Caco-2 (cell line): ENCODE data around the gene SLC27A4. TPM values are rescaled to one million over a fixed set of nuclear protein-coding genes. Genes with fewer than 3 reads are reported as not detected.
A peak's percentile ranks its signal among the peaks of the same experiment; 100 is the strongest.

Experiments used
- BruUV-seq: library from RNA; stranded (reverse); fragments of 400-500 nt; replicated peaks from 2 replicates; lab custom pipeline; 2021; lab: Mats Ljungman, UMichigan
- CTCF ChIA-PET: fragments of 300-600 bp; sonication (Branson Sonifier 250); formaldehyde crosslinking; loops from one replicate; lab custom pipeline; 2022; ENCODE audit warnings: antibody characterized with exemption; lab: Charles Lee
- POLR2A ChIA-PET: fragments of 300-600 bp; sonication (Branson Sonifier 250); formaldehyde crosslinking; loops from one replicate; lab custom pipeline; 2022; ENCODE audit warnings: antibody characterized with exemption; lab: Charles Lee
- DNase-seq, 2 experiments: peaks; one replicate each; pipeline versions ENCODE4 v3.0.0 to v3.0.0-alpha.2; 2020 to 2022
- H3K27me3 ChIP-seq: replicated peaks from 2 replicates; pipeline ENCODE4 v1.6.0; 2011; ENCODE audit warnings: low read length; ENCODE audit not compliant: control insufficient read depth, insufficient read depth
- H3K36me3 ChIP-seq: 2 replicates; pipeline ENCODE4 v1.5.1; 2011; ENCODE audit warnings: low read length; ENCODE audit not compliant: control insufficient read depth, insufficient read depth
- H3K4me1 ChIP-seq: fragments of 250-450 bp; sonication (Bioruptor Pico); 2 replicates; pipeline ENCODE4 v1.5.1; 2020; ENCODE audit warnings: mild to moderate bottlenecking
- H3K4me3 ChIP-seq: 2 replicates; pipeline ENCODE4 v1.5.1; 2011; ENCODE audit warnings: low read depth, mild to moderate bottlenecking, control low read depth, low read length
- H3K9me3 ChIP-seq: fragments of 250-450 bp; sonication (Bioruptor Pico); 2 replicates; pipeline ENCODE4 v1.5.1; 2020; ENCODE audit warnings: mild to moderate bottlenecking, moderate library complexity
- H3K27ac Mint-ChIP-seq: one replicate; pipeline ENCODE4 v1.8.0; 2022; ENCODE audit warnings: mixed read lengths; ENCODE audit not compliant: unreplicated experiment
- H3K27me3 Mint-ChIP-seq: one replicate; pipeline ENCODE4 v1.8.0; 2022; ENCODE audit warnings: mixed read lengths; ENCODE audit not compliant: insufficient read depth, unreplicated experiment
- H3K36me3 Mint-ChIP-seq: one replicate; pipeline ENCODE4 v1.8.0; 2022; ENCODE audit warnings: mild to moderate bottlenecking, mixed read lengths; ENCODE audit not compliant: insufficient read depth, unreplicated experiment
- H3K4me1 Mint-ChIP-seq: one replicate; pipeline ENCODE4 v1.8.0; 2022; ENCODE audit warnings: low read depth, mixed read lengths; ENCODE audit not compliant: unreplicated experiment
- H3K4me3 Mint-ChIP-seq: one replicate; pipeline ENCODE4 v1.8.0; 2022; ENCODE audit warnings: mild to moderate bottlenecking, moderate library complexity, mixed read lengths; ENCODE audit not compliant: unreplicated experiment
- H3K9me3 Mint-ChIP-seq: one replicate; pipeline ENCODE4 v1.8.0; 2022; ENCODE audit warnings: mixed read lengths; ENCODE audit not compliant: unreplicated experiment
- CTCF ChIP-seq, 2 experiments: fragments of 200-600 bp in 1 of 2; IDR thresholded peaks; 1 replicate in 1 of 2; 2 replicates in 1 of 2; pipeline versions ENCODE4 v1.5.1 to v1.8.0; 2011 to 2022; ENCODE audit warnings: antibody characterized with exemption in 1 of 2, control low read depth in 1 of 2, inconsistent platforms in 1 of 2, low read depth in 1 of 2, low read length in 1 of 2, mild to moderate bottlenecking in 1 of 2, moderate library complexity in 1 of 2; ENCODE audit not compliant: insufficient read depth in 1 of 2, severe bottlenecking in 1 of 2, unreplicated experiment in 1 of 2
- intact Hi-C: fragments of 100-400 bp; cut with micrococcal nuclease; formaldehyde crosslinking; loops from one replicate; pipeline ENCODE4 v1.10.0; 2022; ENCODE audit not compliant: unreplicated experiment
- total RNA-seq: library from RNA; stranded (reverse); gene quantifications from 2 replicates; pipeline ENCODE4 v1.2.3, GENCODE V29; 2022

SLC27A4 gene
- total RNA-seq, 1 experiment from 2014 or later, result 22.8 TPM

GRCh38 chr9:128360826-128361225, 20.5 kb downstream of the SLC27A4 start:
- BruUV-seq, result no TSS peak

DNA sequence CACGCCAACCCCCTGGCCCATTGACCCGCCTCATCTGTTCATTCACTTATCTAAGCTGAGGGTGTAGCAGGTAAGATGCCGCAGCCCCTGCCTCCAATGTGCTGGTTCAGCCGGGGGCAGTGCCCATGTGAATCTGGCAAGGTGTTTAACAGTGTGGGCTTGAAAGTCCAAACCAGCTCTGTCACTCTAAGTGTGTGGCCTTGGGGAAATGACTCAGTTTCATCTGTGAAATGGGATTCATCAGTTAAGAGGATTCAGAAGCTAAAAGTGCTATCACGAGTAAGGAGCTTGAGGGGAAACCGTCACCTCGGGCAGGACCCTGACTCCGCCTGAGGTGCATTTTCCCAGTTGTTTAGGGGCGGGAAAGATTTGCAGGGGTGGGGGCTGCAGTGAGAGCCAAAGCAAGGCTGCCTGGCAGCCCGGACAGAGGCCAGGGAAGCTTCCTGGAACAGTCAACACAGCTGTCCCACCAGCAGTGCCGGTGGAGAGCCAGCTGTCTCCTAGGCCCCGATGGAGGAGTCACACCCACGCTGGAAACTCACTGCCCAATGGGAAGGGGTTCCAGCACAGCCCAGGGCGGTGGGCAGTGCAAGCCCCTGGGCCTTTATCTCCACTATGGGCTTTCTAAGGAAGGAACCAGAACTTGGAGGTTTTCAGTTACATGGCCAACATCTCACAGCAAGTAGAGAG, 21.1 kb downstream of the SLC27A4 start:
- Histone ChIP-seq H3K36me3 (no peaks in the 10 kb centered on the region), H3K4me3 (no peak overlapping the region), H3K27me3 (no peaks in the 10 kb centered on the region), H3K9me3 (no peaks in the 10 kb centered on the region), H3K4me1 (peaks cover 8% of the 10 kb centered on the region; the same call in 1 of the 2 replicates)
- ChIA-PET POLR2A (interaction anchor here (1.5 kb wide), 1 partner anchor 10 kb away, joined by 11 read pairs; the partner anchor contains the start of gene URM1), CTCF (interaction anchor here (0.5 to 2.3 kb wide), 15 partner anchors 9 to 497 kb away, joined by 3 to 31 read pairs (median 5); partner anchors contain the start of genes CERCAM and URM1)
- DNase-seq, result no peak
- H3K36me3 Mint-ChIP-seq, result peaks cover 17% of the 10 kb centered on the region
- no TSS peak for BruUV-seq
- H3K27ac Mint-ChIP-seq, result peak overlapping the region; percentile 83
- no peaks in the 10 kb centered on the region for H3K27me3 Mint-ChIP-seq
- peak overlapping the region; percentile 81 for H3K4me3 Mint-ChIP-seq
- TF ChIP-seq CTCF (IDR thresholded peaks at IDR 0.05; ENCODE audit: insufficient read depth in 1 of 2, low read depth in 1 of 2, low read length in 1 of 2, severe bottlenecking in 1 of 2, unreplicated experiment in 1 of 2), result no peak
- H3K9me3 Mint-ChIP-seq, result no peaks in the 10 kb centered on the region
- H3K4me1 Mint-ChIP-seq, result peaks cover 7% of the 10 kb centered on the region
- intact Hi-C loops, result no loop called here

More at GRCh38 chr9:128360826-128361225, 20.5 kb downstream of the SLC27A4 start:
- Mint-ChIP-seq H3K27me3 (no peaks in the 10 kb centered on the region), H3K27ac (peak overlapping the region; percentile 83), H3K4me1 (peaks cover 7% of the 10 kb centered on the region), H3K4me3 (no peak overlapping the region), H3K36me3 (peaks cover 23% of the 10 kb centered on the region), H3K9me3 (no peaks in the 10 kb centered on the region)
- Histone ChIP-seq H3K4me1 (peaks cover 8% of the 10 kb centered on the region; the same call in 1 of the 2 replicates), H3K36me3 (no peaks in the 10 kb centered on the region), H3K4me3 (no peak overlapping the region), H3K9me3 (no peaks in the 10 kb centered on the region), H3K27me3 (no peaks in the 10 kb centered on the region)
- no peak for DNase-seq
- intact Hi-C loops, result no loop called here
- CTCF ChIA-PET, result interaction anchor here (0.9 to 2.3 kb wide), 3 partner anchors 50 to 66 kb away, joined by 3 to 31 read pairs (median 4); partner anchors contain the start of gene CERCAM
- POLR2A ChIA-PET, result no interaction called here
- no peak for TF ChIP-seq CTCF (IDR thresholded peaks at IDR 0.05; ENCODE audit: insufficient read depth in 1 of 2, low read depth in 1 of 2, low read length in 1 of 2, severe bottlenecking in 1 of 2, unreplicated experiment in 1 of 2)

DNA sequence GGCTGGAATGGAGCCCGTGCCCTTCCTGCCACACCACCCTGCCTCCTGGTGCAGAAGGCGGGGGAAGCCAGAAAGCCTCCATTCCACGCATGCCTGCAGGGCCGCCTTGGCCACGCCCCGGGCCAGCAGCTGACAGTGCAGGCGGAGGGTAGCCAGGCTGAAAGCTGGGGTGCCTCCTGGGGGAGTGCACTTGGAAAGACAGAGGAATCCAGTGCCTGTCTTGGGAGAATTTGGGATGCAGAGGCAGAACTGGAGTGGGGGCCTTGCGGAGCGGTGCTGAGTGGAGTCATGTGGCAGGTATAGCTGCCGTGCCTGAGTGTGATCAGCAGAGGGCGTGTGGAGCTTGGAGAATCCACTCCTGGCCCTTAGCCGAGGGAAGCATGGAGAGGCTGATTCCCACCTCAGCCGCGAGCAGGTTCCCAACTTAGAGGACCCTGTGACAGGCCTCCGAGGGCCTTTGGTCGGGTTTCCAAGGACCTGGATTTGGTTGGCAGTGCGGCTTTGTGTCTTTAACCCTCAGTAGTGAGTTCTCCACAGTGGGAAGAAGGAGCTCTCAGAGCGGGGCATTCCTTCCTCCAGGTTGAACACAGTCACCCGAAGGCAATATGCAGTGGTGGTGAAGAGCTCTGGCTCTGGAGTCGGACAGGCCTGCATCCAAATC, 21.8 kb downstream of the SLC27A4 start:
- Mint-ChIP-seq H3K27ac (peak overlapping the region; percentile 83), H3K36me3 (peaks cover 17% of the 10 kb centered on the region), H3K4me3 (peak overlapping the region; percentile 81), H3K27me3 (no peaks in the 10 kb centered on the region), H3K4me1 (peaks cover 7% of the 10 kb centered on the region), H3K9me3 (no peaks in the 10 kb centered on the region)
- no peaks in the 10 kb centered on the region for H3K27me3 ChIP-seq
- H3K4me3 ChIP-seq, result peak overlapping the region; percentile 34
- intact Hi-C loops, result loop anchor here (1.0 to 2.0 kb wide), 3 partner anchors 50 to 67 kb away; partner anchors contain the start of gene CERCAM
- BruUV-seq, result no TSS peak
- ChIA-PET POLR2A (interaction anchor here (0.6 to 1.5 kb wide), 3 partner anchors 9 to 104 kb away, joined by 6 to 11 read pairs (median 6); partner anchors contain the start of genes CERCAM and URM1), CTCF (interaction anchor here (0.5 to 2.3 kb wide), 20 partner anchors 9 to 576 kb away, joined by 3 to 31 read pairs (median 4); partner anchors contain the start of genes CDK9, CERCAM, GOLGA2 and SWI5)
- peaks cover 8% of the 10 kb centered on the region; the same call in 1 of the 2 replicates for H3K4me1 ChIP-seq
- no peaks in the 10 kb centered on the region for H3K9me3 ChIP-seq
- no peaks in the 10 kb centered on the region for H3K36me3 ChIP-seq
- peak; percentile 82 to 89 for TF ChIP-seq CTCF (IDR thresholded peaks at IDR 0.05; ENCODE audit: insufficient read depth in 1 of 2, low read depth in 1 of 2, low read length in 1 of 2, severe bottlenecking in 1 of 2, unreplicated experiment in 1 of 2)
- peak; percentile 82 to 85 for DNase-seq
